ENCODE results near the gene CCDC88B.

GRCh38 chr11:64391839-64392238 lies 51.8 kb downstream of the CCDC88B start:
- no peak for TF ChIP-seq CTCF (IDR thresholded peaks at IDR 0.05)
- no peak for TF ChIP-seq POLR2AphosphoS5 (IDR thresholded peaks at IDR 0.05)

Measured in gastroesophageal sphincter (tissue), 3 donors.